Lower leg skin (tissue), 3 donors: ENCODE measurements around the gene TFDP2.

Source experiments
- CTCF ChIP-seq, 3 donors: fragments of 450-650 bp; IDR thresholded peaks; one replicate each; pipeline ENCODE4 v1.5.1; 2016; ENCODE audit warnings: antibody characterized with exemption in 3 of 3, mild to moderate bottlenecking in 3 of 3, moderate library complexity in 2 of 3
- POLR2A ChIP-seq, 2 donors: fragments of 450-650 bp; IDR thresholded peaks; one replicate each; pipeline ENCODE4 v1.6.1; 2016 to 2017; ENCODE audit warnings: antibody characterized with exemption in 2 of 2, mild to moderate bottlenecking in 1 of 2, moderate library complexity in 1 of 2

- no peak for TF ChIP-seq CTCF (IDR thresholded peaks at IDR 0.05)
- TF ChIP-seq POLR2A (IDR thresholded peaks at IDR 0.05): no peak
Observed at GRCh38 chr3:141934354-141934753, 215.0 kb downstream of the TFDP2 start.
